ENCODE data around the gene ADCY7.

- TF ChIP-seq EZH2 (IDR thresholded peaks at IDR 0.05; ENCODE audit: borderline replicate concordance) (no peak), CTCF (IDR thresholded peaks at IDR 0.05; ENCODE audit: poor library complexity) (no peak), EZH2phosphoT487 (IDR thresholded peaks at IDR 0.05; ENCODE audit: low read depth, severe bottlenecking, unreplicated experiment) (no peak)
These were observed 93.3 kb downstream of the ADCY7 start for GRCh38 chr16:50359626-50360025.
